Fibroblast of lung (primary cell): ENCODE measurements around the gene INSYN2A.

Experiments used
- CTCF ChIP-seq, 2 donors: IDR thresholded peaks in 1 of 2; conservative IDR thresholded peaks in 1 of 2; 1 replicate in 1 of 2; 2 replicates in 1 of 2; pipeline ENCODE4 v1.5.1; 2011 to 2012; ENCODE audit warnings: low read length in 2 of 2, control low read depth in 1 of 2, inconsistent platforms in 1 of 2, low read depth in 1 of 2, mild to moderate bottlenecking in 1 of 2
- EZH2 ChIP-seq: IDR thresholded peaks from 2 replicates; pipeline ENCODE4 v1.5.1; 2012; ENCODE audit warnings: low read length, control low read depth, mild to moderate bottlenecking; ENCODE audit errors: missing control alignments

GRCh38 chr10:127215866-127216265, 19.5 kb upstream of the INSYN2A start:
- TF ChIP-seq EZH2 (no peak), CTCF (conservative IDR thresholded peaks at IDR 0.05 in 1 of 2, IDR thresholded peaks at IDR 0.05 in 1 of 2; ENCODE audit: low read depth in 1 of 2, low read length in 2 of 2) (no peak)
